K562 (cell line): ENCODE measurements around the gene KIAA1958. TPM values are rescaled to one million over a fixed set of nuclear protein-coding genes. Genes with fewer than 3 reads are reported as not detected.

Source experiments
- ATAC-seq: fragments of 200-7000 bp; cut with Tn5 transposase; 3 replicates; pipeline ENCODE4 v1.9.1; 2020; ENCODE audit warnings: moderate library complexity
- BruUV-seq: library from RNA; stranded (reverse); fragments of 400-500 nt; replicated peaks from 2 replicates; lab custom pipeline; 2021; lab: Mats Ljungman, UMichigan
- CTCF ChIA-PET: fragments of 300-600 bp; formaldehyde crosslinking; extraction: SDS; loops from one replicate; lab custom pipeline; 2021; ENCODE audit warnings: low intra/inter-chr PET ratio; lab: Yijun Ruan, JAX
- POLR2A ChIA-PET: fragments of 300-600, 350-650 bp; sonication (Branson Sonifier 250); formaldehyde crosslinking; extraction: SDS; loops from one replicate; lab custom pipeline; 2021; ENCODE audit warnings: antibody characterized with exemption, inconsistent platforms; lab: Yijun Ruan, JAX
- DNase-seq, 4 experiments: peaks; one replicate each; pipeline versions ENCODE4 v3.0.0 to v3.0.0-alpha.2; 2011 to 2018; ENCODE audit warnings: low spot score in 3 of 4, mixed read lengths in 3 of 4; ENCODE audit errors: extremely low read depth in 1 of 4
- FAIRE-seq: peaks from 2 replicates; lab custom pipeline; 2011; peaks lifted over from hg19 to GRCh38; lab: Jason Lieb, UNC
- H2AFZ ChIP-seq: 2 replicates; pipeline ENCODE4 v1.6.0; 2011; ENCODE audit warnings: low read depth, low read length, control low read depth, inconsistent platforms
- H3K27ac ChIP-seq: fragments of 200-600 bp; 3 replicates; pipeline ENCODE4 v1.8.0; 2011; ENCODE audit warnings: low read depth, mild to moderate bottlenecking, control low read depth, inconsistent platforms, low read length, moderate library complexity, mixed read lengths; ENCODE audit errors: extremely low read depth
- H3K27me3 ChIP-seq, 2 experiments: fragments of 300-600 bp in 1 of 2; 2 replicates in 1 of 2; 3 replicates in 1 of 2; pipeline versions ENCODE4 v1.6.0 to v1.8.0; 2011; ENCODE audit warnings: inconsistent platforms in 2 of 2, low read length in 2 of 2, mild to moderate bottlenecking in 1 of 2, mixed read lengths in 1 of 2, moderate library complexity in 1 of 2; ENCODE audit not compliant: control insufficient read depth in 2 of 2, insufficient read depth in 2 of 2
- H3K36me3 ChIP-seq: fragments of 300-600 bp; 3 replicates; pipeline ENCODE4 v1.8.0; 2011; ENCODE audit warnings: mild to moderate bottlenecking, low read length, inconsistent platforms; ENCODE audit not compliant: control insufficient read depth, insufficient read depth
- H3K4me1 ChIP-seq, 2 experiments: fragments of 200-600 bp in 1 of 2; replicated peaks in 1 of 2; 2 replicates in 1 of 2; 3 replicates in 1 of 2; pipeline versions ENCODE4 v1.5.1 to v1.8.0; 2011; ENCODE audit warnings: inconsistent platforms in 2 of 2, low read length in 2 of 2, mild to moderate bottlenecking in 1 of 2, mixed read lengths in 1 of 2, moderate library complexity in 1 of 2; ENCODE audit not compliant: control insufficient read depth in 2 of 2, insufficient read depth in 2 of 2
- H3K4me2 ChIP-seq: 2 replicates; pipeline ENCODE4 v1.6.1; 2011; ENCODE audit warnings: low read length, control low read depth, inconsistent platforms, mixed read lengths; ENCODE audit not compliant: insufficient read depth
- H3K4me3 ChIP-seq: fragments of 200-600 bp; sonication (generic), shearing (Covaris generic); 2 replicates; pipeline ENCODE4 v1.5.1; 2016; ENCODE audit warnings: control low read depth, inconsistent platforms
- H3K79me2 ChIP-seq: fragments of 200-600 bp; 3 replicates; pipeline ENCODE4 v1.8.0; 2011; ENCODE audit warnings: low read length, inconsistent platforms; ENCODE audit not compliant: control insufficient read depth, insufficient read depth
- H3K9ac ChIP-seq, 2 experiments: 2 replicates each; pipeline versions ENCODE4 v1.6.0 to v1.6.1; 2011; ENCODE audit warnings: low read depth in 2 of 2, low read length in 2 of 2, control low read depth in 1 of 2, inconsistent platforms in 1 of 2, mild to moderate bottlenecking in 1 of 2, mixed read lengths in 1 of 2; ENCODE audit not compliant: insufficient read depth in 1 of 2
- H3K9me1 ChIP-seq: one replicate; pipeline ENCODE4 v1.6.0; 2011; ENCODE audit warnings: inconsistent platforms, mild to moderate bottlenecking, low read length, moderate library complexity; ENCODE audit not compliant: control insufficient read depth, insufficient read depth
- H3K9me3 ChIP-seq: replicated peaks from 2 replicates; pipeline ENCODE4 v1.5.1; 2011; ENCODE audit warnings: low read depth, low read length, inconsistent platforms; ENCODE audit not compliant: control insufficient read depth, insufficient read depth
- H4K20me1 ChIP-seq: replicated peaks from 2 replicates; pipeline ENCODE4 v1.6.1; 2011; ENCODE audit warnings: low read length, inconsistent platforms, mixed read lengths; ENCODE audit not compliant: control insufficient read depth, insufficient read depth
- CBX3 ChIP-seq, 2 experiments: IDR thresholded peaks; 1 replicate in 1 of 2; 2 replicates in 1 of 2; pipeline ENCODE4 v1.6.1; 2012; ENCODE audit warnings: inconsistent platforms in 2 of 2, low read length in 2 of 2, borderline replicate concordance in 1 of 2, control low read depth in 1 of 2
- NCOA1 ChIP-seq: fragments of 450-650 bp; IDR thresholded peaks from 2 replicates; pipeline ENCODE4 v1.6.1; 2016; ENCODE audit warnings: low read depth
- RBM25 ChIP-seq: fragments of 200-400 bp; formaldehyde crosslinking; IDR thresholded peaks from 2 replicates; pipeline ENCODE4 v1.6.1; 2018; ENCODE audit warnings: low read length, low read depth, moderate library complexity; ENCODE audit not compliant: severe bottlenecking
- RBM34 ChIP-seq: fragments of 200-400 bp; formaldehyde crosslinking; IDR thresholded peaks from 2 replicates; pipeline ENCODE4 v1.6.1; 2018; ENCODE audit warnings: low read length, borderline replicate concordance; ENCODE audit not compliant: insufficient read depth
- SMARCA5 ChIP-seq: fragments of 450-650 bp; IDR thresholded peaks from 2 replicates; pipeline ENCODE4 v1.6.1; 2016
- ZEB2 ChIP-seq: fragments of 450-650 bp; IDR thresholded peaks from 2 replicates; pipeline ENCODE4 v1.6.1; 2016
- ZNF668 ChIP-seq: fragments of 250-450 bp; sonication (Bioruptor Pico); IDR thresholded peaks from 2 replicates; pipeline ENCODE4 v1.8.0; 2022; ENCODE audit warnings: mild to moderate bottlenecking, inconsistent platforms
- WGBS: fragments of 100-300 bp; shearing (Covaris generic); methylation state at CpG from one replicate; pipeline ENCODE4 v1.1.6; 2016; ENCODE audit warnings: low coverage, mixed read lengths; ENCODE audit not compliant: insufficient coverage; ENCODE audit errors: missing lambda C conversion rate; 5-methylcytosine and 5-hydroxymethylcytosine counted together
- in situ Hi-C: fragments of 300-500 bp; cut with MboI; formaldehyde crosslinking; loops from 4 replicates; pipeline ENCODE4 v1.15.0; 2018; ENCODE audit warnings: inconsistent platforms, mixed read lengths
- intact Hi-C: fragments of 100-400 bp; cut with micrococcal nuclease; formaldehyde crosslinking; loops from 2 replicates; pipeline ENCODE4 v1.14.2; 2022
- polyA plus RNA-seq, 8 experiments: library from polyadenylated mRNA; depleted of rRNA in 4 of 8; stranded (reverse) in 5 of 8; unstranded in 3 of 8; fragments of >200 nt; fragmentation: Nextera tagmentation in 2 of 8; fragmentation: Illumina TruSeq in 1 of 8; extraction: Ambion mirVana in 2 of 8; extraction: Trizol in 1 of 8; gene quantifications; 2 replicates each; pipeline versions ENCODE4 v1.2.1 to v1.2.3, GENCODE V29; 2011 to 2014; ENCODE audit warnings: inconsistent platforms in 1 of 8, missing spikeins in 1 of 8
- total RNA-seq, 7 experiments: library from RNA; depleted of rRNA in 6 of 7; stranded (reverse); fragments of >200 nt in 6 of 7; fragmentation: Illumina TruSeq in 2 of 7; extraction: Trizol in 2 of 7; gene quantifications; 2 replicates each; pipeline versions ENCODE4 v1.2.1 to v1.2.3, GENCODE V29; 2011 to 2021; ENCODE audit warnings: low replicate concordance in 1 of 7
- TF ChIP-seq, protein P1 (sequence below): fragments of 450-650 bp; IDR thresholded peaks from 2 replicates; pipeline ENCODE4 v1.6.1; 2018; ENCODE audit warnings: mild to moderate bottlenecking, low read depth; ENCODE audit not compliant: partially characterized antibody

The KIAA1958 gene
- total and polyA plus RNA-seq, 9 of the 15 experiments (the other 6 are each of a cell fraction or from before 2014, with no cell fraction given), result 1.1 to 16.0 (median 10.1) TPM

- no peaks in the 10 kb centered on the region for H3K27me3 ChIP-seq
- DNase-seq, result no peak
- BruUV-seq, result no TSS peak
- TF ChIP-seq NCOA1 (no peak), ZNF668 (CRISPR knock-in tag) (no peak), ZEB2 (no peak), RBM34 (no peak), SMARCA5 (no peak), RBM25 (peak; percentile 23), CBX3 (IDR thresholded peaks at IDR 0.05; ENCODE audit: borderline replicate concordance in 1 of 2, low read length in 2 of 2) (peak in 1 of 2 experiments; percentile 76; a peak in 1 of 3 replicates)
- TF ChIP-seq, protein P1, sequence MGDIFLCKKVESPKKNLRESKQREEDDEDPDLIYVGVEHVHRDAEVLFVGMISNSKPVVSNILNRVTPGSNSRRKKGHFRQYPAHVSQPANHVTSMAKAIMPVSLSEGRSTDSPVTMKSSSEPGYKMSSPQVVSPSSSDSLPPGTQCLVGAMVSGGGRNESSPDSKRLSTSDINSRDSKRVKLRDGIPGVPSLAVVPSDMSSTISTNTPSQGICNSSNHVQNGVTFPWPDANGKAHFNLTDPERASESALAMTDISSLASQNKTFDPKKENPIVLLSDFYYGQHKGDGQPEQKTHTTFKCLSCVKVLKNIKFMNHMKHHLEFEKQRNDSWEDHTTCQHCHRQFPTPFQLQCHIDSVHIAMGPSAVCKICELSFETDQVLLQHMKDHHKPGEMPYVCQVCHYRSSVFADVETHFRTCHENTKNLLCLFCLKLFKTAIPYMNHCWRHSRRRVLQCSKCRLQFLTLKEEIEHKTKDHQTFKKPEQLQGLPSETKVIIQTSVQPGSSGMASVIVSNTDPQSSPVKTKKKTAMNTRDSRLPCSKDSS, result peak; percentile 68
- TF ChIP-seq, all 486 proteins: peak for 3
- Histone ChIP-seq H3K27ac (no peak overlapping the region), H3K9ac (no peak overlapping the region), H4K20me1 (no peaks in the 10 kb centered on the region), H2AFZ (no peak overlapping the region), H3K4me1 (no peaks in the 10 kb centered on the region), H3K4me2 (no peak overlapping the region), H3K36me3 (peaks cover 6% of the 10 kb centered on the region; the same call in 1 of the 3 replicates), H3K9me1 (no peaks in the 10 kb centered on the region), H3K9me3 (no peaks in the 10 kb centered on the region), H3K4me3 (no peak overlapping the region), H3K79me2 (no peaks in the 10 kb centered on the region)
- ATAC-seq (no peak), FAIRE-seq (no peak)
- POLR2A ChIA-PET, result interaction anchor here (0.8 to 1.0 kb wide), 2 partner anchors 96 to 145 kb away, joined by 3 to 4 read pairs; partner anchors contain the start of gene HSDL2
- in situ Hi-C loops, result no loop called here
- intact Hi-C loops, result loop anchor here (2.0 kb wide), 1 partner anchor 21 kb away; no protein-coding TSS in a partner anchor
- WGBS, result 100% methylated on average over 1 of the region's 1 CpG
- CTCF ChIA-PET, result no interaction called here
Observed at GRCh38 chr9:112475318-112475717, 11.3 kb upstream of the KIAA1958 start.
